Choroid plexus epithelial cell (primary cell): Measurements from ENCODE around the gene FRMD3.

ENCODE experiments used
- DNase-seq: peaks from one replicate; pipeline ENCODE4 v3.0.0-alpha.2; 2010; ENCODE audit warnings: low read depth
- H3K4me3 ChIP-seq: 2 replicates; pipeline ENCODE4 v1.5.1; 2011; ENCODE audit warnings: low read depth, mild to moderate bottlenecking, control low read depth, low read length, moderate library complexity
- TF ChIP-seq, protein P1 (sequence below): conservative IDR thresholded peaks from 2 replicates; pipeline ENCODE4 v1.5.1; 2011; ENCODE audit warnings: low read depth, mild to moderate bottlenecking, control low read depth, inconsistent platforms, low read length, moderate library complexity

FRMD3 gene

DNA sequence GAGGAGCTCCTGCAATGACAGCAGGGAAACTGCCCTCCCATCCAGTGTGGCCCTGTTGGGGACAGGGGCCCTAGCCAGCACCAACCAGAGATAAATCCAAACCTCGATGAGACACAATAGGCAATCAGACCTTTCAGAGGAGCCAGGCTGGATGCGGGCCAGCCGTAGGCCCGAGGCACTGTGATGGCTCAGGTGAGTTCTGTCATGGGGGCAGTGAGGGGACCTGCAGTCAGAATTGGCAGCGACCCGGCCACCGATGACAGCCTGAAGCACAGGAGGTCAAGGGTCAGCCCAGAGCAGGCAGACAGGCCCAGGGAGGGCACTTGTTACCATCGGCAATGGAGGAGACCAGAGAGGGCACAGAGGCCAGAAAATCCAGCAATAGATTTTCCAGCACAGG, 90.8 kb downstream of the FRMD3 start:
- no peak overlapping the region for H3K4me3 ChIP-seq
- DNase-seq, result no peak
- TF ChIP-seq, protein P1, sequence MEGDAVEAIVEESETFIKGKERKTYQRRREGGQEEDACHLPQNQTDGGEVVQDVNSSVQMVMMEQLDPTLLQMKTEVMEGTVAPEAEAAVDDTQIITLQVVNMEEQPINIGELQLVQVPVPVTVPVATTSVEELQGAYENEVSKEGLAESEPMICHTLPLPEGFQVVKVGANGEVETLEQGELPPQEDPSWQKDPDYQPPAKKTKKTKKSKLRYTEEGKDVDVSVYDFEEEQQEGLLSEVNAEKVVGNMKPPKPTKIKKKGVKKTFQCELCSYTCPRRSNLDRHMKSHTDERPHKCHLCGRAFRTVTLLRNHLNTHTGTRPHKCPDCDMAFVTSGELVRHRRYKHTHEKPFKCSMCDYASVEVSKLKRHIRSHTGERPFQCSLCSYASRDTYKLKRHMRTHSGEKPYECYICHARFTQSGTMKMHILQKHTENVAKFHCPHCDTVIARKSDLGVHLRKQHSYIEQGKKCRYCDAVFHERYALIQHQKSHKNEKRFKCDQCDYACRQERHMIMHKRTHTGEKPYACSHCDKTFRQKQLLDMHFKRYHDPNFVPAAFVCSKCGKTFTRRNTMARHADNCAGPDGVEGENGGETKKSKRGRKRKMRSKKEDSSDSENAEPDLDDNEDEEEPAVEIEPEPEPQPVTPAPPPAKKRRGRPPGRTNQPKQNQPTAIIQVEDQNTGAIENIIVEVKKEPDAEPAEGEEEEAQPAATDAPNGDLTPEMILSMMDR, result no peak

DNA sequence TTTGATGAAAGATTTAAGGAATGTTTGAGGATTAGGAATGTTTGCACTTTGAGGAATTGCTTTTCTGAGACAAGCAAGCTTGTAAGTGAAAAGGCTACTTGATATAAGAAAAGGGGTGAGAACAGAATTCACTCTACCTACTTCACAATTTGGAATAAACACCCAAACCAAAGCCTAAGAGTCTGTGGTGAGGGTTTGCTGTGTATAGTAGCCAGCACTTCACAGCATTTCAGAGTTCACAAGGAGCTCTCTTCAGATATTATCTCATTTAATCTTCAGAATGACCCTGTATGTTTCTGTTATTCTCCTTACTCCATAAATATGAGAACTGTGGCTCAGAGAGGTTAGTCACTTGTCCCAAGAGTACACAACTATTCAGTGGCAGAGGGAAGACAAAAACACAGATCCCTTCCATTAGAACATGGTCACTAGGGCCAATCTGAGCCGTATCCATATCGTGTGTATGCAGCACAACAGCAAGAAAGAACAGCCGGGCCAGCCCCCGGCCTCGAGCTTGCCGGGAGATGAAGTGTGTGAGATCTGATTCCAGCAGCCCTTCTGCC, 92.4 kb downstream of the FRMD3 start:
- H3K4me3 ChIP-seq, result no peak overlapping the region
- TF ChIP-seq, protein P1, result no peak
- no peak for DNase-seq

DNA sequence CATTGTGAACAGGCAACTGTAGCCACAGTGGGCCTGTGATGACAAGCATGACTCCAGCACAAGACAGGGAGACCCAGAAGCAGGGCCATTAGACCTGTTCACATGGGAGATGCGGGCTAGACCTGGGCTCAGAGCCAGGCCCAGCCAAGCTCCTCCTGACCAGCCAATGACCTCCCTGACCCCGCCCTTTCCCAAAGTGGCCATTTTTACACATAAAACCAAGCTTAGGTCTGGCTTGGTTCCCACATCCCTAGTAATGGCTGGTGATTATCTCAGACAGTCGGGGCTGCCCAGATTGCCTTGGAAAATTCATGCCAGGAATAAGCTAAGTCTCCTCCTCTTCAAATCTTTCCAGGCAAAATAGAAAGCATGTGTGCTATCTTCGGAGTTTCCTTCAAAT, 94.1 kb downstream of the FRMD3 start:
- no peak for DNase-seq
- TF ChIP-seq, protein P1, result no peak
- no peak overlapping the region for H3K4me3 ChIP-seq

DNA sequence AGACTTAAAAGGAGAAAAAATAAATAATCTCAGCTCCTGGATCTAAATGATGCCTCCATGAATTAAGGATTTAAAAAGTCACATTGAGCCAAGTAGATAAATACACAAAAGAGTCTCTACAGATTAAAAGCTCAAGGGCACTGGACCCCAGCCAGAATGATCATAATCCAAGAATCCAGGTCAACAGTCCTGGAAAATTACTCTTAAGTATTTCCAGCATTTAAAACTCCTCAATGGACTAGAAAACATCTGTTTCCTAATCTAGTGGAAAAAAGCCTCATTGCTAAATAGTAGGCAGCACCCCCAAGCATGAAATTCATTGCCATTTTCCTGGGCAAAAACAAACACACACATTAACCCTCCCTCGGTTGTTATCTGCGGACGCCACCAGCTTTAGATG, 96.8 kb downstream of the FRMD3 start:
- DNase-seq, result no peak
- no peak overlapping the region for H3K4me3 ChIP-seq
- TF ChIP-seq, protein P1, result no peak

DNA sequence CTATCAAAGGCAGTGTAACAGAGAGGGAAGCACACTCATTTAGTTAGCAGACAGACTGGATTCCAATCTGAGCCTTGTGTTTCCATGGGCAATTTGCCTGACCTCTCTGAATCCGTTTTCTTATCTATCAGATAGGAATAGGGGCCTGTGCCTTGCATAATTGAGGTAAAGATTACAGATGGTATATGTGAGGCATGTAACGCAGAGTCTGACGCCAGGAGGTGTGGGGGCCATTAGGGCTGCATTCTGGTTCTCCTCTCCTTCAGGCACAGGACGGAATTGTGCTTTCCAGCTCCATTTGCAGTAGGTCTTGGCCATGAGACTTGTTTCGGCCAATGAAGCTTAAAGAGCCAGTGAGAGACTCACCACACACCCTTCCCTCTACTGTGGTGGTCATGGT, 97.6 kb downstream of the FRMD3 start:
- TF ChIP-seq, protein P1, result no peak
- no peak overlapping the region for H3K4me3 ChIP-seq
- no peak for DNase-seq

DNA sequence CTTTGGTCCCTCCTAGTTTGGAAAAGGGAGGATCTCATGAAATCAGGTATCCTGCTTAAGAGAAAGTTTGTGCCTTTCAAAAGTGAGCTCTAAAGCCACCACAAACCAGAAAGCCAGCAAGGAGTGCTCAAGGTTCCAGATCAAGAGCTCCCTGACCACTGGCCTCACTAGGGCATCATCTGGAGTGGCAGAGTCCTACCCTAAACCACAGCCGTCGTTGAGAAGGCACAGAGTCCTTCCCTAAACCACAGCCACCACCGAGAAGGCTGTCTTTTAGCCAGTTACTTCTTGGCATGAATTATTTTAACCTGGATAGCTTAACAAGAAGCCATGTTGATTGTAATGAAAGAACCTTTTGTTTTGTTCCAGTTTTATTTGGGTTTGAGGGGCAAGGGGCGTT, 102.9 kb downstream of the FRMD3 start:
- no peak overlapping the region for H3K4me3 ChIP-seq
- no peak for DNase-seq
- TF ChIP-seq, protein P1, result no peak

DNA sequence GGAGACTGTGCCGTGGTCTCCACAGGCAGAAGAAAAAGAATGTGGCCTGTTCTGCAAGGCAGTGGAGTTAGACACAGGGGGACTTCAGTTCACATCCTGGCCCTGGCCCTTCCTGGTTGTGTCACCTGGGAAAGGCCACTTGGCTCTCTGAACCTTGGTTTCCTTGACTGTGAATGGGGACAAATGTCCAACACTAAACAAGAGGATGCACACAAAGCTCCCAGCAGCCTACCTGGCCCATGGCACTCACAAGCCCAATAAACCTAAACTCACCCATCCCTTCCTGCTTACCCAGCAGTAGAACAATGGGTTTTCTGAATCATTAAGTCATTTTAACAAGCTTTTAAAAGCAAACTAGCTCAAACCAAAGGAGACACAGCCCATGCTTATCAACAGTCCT, 103.9 kb downstream of the FRMD3 start:
- H3K4me3 ChIP-seq, result no peak overlapping the region
- TF ChIP-seq, protein P1, result no peak
- DNase-seq, result no peak
